ENCODE measurements around the gene AP2A2. TPM values are rescaled to one million over a fixed set of nuclear protein-coding genes. Genes with fewer than 3 reads are reported as not detected.

AP2A2 gene
- total RNA-seq, 1 donor from 2014 or later: 105 TPM

DNA sequence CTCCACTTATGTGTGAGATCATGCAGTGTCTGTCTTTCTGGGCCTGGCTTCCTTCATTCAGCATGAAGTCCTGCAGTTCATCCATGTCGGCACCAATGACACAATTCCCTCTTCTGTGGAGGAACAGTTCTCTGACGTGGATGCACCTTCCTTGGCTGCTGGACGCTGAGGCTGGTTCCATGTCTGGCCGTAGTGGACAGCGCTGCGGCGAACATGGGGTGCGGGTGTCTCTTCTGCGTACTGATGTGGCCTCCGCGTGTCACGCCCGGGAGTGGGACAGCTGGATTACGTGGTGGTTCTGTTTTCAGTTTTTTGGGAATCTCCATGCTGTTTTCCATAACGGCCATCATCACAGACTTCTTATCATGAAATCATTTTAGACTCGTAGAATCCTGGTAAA lies 132.1 kb downstream of the AP2A2 start:
- H3K4me3 ChIP-seq (ENCODE audit: insufficient read depth, low read depth, low read length): no peak overlapping the region
- H3K4me1 ChIP-seq (ENCODE audit: insufficient read depth, low read length): peaks cover 11% of the 10 kb centered on the region
- peaks cover 9% of the 10 kb centered on the region for H3K9me3 ChIP-seq (ENCODE audit: insufficient read depth, low read depth, low read length)
- TF ChIP-seq, protein P1, sequence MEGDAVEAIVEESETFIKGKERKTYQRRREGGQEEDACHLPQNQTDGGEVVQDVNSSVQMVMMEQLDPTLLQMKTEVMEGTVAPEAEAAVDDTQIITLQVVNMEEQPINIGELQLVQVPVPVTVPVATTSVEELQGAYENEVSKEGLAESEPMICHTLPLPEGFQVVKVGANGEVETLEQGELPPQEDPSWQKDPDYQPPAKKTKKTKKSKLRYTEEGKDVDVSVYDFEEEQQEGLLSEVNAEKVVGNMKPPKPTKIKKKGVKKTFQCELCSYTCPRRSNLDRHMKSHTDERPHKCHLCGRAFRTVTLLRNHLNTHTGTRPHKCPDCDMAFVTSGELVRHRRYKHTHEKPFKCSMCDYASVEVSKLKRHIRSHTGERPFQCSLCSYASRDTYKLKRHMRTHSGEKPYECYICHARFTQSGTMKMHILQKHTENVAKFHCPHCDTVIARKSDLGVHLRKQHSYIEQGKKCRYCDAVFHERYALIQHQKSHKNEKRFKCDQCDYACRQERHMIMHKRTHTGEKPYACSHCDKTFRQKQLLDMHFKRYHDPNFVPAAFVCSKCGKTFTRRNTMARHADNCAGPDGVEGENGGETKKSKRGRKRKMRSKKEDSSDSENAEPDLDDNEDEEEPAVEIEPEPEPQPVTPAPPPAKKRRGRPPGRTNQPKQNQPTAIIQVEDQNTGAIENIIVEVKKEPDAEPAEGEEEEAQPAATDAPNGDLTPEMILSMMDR (IDR thresholded peaks at IDR 0.05; ENCODE audit: insufficient read depth, low read depth, low read length): no peak
- no peak for TF ChIP-seq EZH2 (IDR thresholded peaks at IDR 0.05; ENCODE audit: insufficient read depth, low read length)
- H3K27me3 ChIP-seq (ENCODE audit: insufficient read depth, low read length): no peaks in the 10 kb centered on the region
- no peaks in the 10 kb centered on the region for H4K20me1 ChIP-seq (ENCODE audit: insufficient read depth, low read length)
- H3K27me3 Mint-ChIP-seq (ENCODE audit: low read depth, unreplicated experiment): peaks cover 17% of the 10 kb centered on the region
- H3K36me3 Mint-ChIP-seq (ENCODE audit: low read depth, unreplicated experiment): peaks cover 2% of the 10 kb centered on the region
- peaks cover 6% of the 10 kb centered on the region for H3K4me1 Mint-ChIP-seq (ENCODE audit: low read depth, unreplicated experiment)
- H3K4me3 Mint-ChIP-seq (ENCODE audit: unreplicated experiment): no peak overlapping the region
- no peak overlapping the region for H3K9ac ChIP-seq (ENCODE audit: low read length)
- FAIRE-seq: no peak
- DNase-seq (ENCODE audit: low read depth): no peak
- H3K9me3 Mint-ChIP-seq (ENCODE audit: unreplicated experiment): peaks cover 10% of the 10 kb centered on the region
- H3K36me3 ChIP-seq (ENCODE audit: insufficient read depth, low read length): no peaks in the 10 kb centered on the region
- no peak overlapping the region for H3K27ac Mint-ChIP-seq (ENCODE audit: unreplicated experiment)
- H2AFZ ChIP-seq (ENCODE audit: low read depth, low read length): no peak overlapping the region
- no peak overlapping the region for H3K4me2 ChIP-seq (ENCODE audit: low read length)
- no peak overlapping the region for H3K27ac ChIP-seq (ENCODE audit: low read depth, low read length)
- H3K79me2 ChIP-seq (ENCODE audit: insufficient read depth, low read length): no peaks in the 10 kb centered on the region

DNA sequence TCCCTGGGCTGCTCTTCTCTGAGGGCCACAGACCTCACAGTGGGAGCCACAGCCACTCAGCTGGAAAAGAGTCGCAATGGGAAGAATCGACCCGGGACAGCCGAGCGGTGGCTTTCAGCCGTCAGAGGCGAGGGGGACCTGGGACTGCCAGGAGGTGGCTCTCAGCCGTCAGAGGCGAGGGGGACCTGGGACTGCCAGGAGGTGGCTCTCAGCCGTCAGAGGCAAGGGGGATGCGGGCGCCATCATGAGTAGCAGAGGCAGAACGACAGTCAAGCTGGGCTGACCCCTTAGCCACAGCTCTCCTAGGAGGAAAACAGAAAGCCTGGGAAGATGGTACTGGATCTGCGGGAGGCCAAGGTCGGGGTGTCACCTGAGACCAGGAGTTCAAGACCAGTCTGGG lies 134.1 kb downstream of the AP2A2 start:
- no peak for FAIRE-seq
- Histone ChIP-seq H3K79me2 (ENCODE audit: insufficient read depth, low read length) (no peaks in the 10 kb centered on the region), H3K4me1 (ENCODE audit: insufficient read depth, low read length) (peaks cover 15% of the 10 kb centered on the region), H4K20me1 (ENCODE audit: insufficient read depth, low read length) (no peaks in the 10 kb centered on the region), H2AFZ (ENCODE audit: low read depth, low read length) (no peak overlapping the region), H3K9me3 (ENCODE audit: insufficient read depth, low read depth, low read length) (peaks cover 9% of the 10 kb centered on the region), H3K27ac (ENCODE audit: low read depth, low read length) (no peak overlapping the region), H3K36me3 (ENCODE audit: insufficient read depth, low read length) (no peaks in the 10 kb centered on the region), H3K9ac (ENCODE audit: low read length) (no peak overlapping the region), H3K27me3 (ENCODE audit: insufficient read depth, low read length) (no peaks in the 10 kb centered on the region), H3K4me3 (ENCODE audit: insufficient read depth, low read depth, low read length) (no peak overlapping the region), H3K4me2 (ENCODE audit: low read length) (no peak overlapping the region)
- H3K27me3 Mint-ChIP-seq (ENCODE audit: low read depth, unreplicated experiment): peaks cover 25% of the 10 kb centered on the region
- no peak overlapping the region for H3K27ac Mint-ChIP-seq (ENCODE audit: unreplicated experiment)
- peaks cover 15% of the 10 kb centered on the region for H3K9me3 Mint-ChIP-seq (ENCODE audit: unreplicated experiment)
- peaks cover 6% of the 10 kb centered on the region for H3K4me1 Mint-ChIP-seq (ENCODE audit: low read depth, unreplicated experiment)
- H3K4me3 Mint-ChIP-seq (ENCODE audit: unreplicated experiment): no peak overlapping the region
- no peak for DNase-seq (ENCODE audit: low read depth)
- TF ChIP-seq EZH2 (IDR thresholded peaks at IDR 0.05; ENCODE audit: insufficient read depth, low read length): no peak
- TF ChIP-seq, protein P1 (IDR thresholded peaks at IDR 0.05; ENCODE audit: insufficient read depth, low read depth, low read length): no peak
- H3K36me3 Mint-ChIP-seq (ENCODE audit: low read depth, unreplicated experiment): peaks cover 2% of the 10 kb centered on the region

DNA sequence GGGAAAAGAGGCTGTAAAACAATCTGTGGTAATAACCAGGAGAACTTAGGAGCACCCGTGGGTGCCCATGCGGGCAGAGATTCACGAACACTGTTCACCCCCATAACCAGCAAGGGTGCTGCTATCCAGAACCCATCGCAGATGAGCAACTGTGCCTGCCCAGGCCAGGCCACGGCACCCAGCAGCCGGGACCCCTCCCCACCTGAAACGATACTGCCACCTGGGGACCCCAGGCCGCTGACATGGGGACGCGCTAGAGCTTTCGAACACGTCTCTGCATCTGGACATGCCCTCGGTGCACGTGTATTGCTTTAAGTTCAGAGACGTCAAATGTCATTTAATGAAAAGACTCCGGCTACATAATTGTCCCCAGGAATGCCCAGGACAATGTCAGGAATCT lies 134.7 kb downstream of the AP2A2 start:
- FAIRE-seq: no peak
- H3K27me3 Mint-ChIP-seq (ENCODE audit: low read depth, unreplicated experiment): peaks cover 24% of the 10 kb centered on the region
- peaks cover 2% of the 10 kb centered on the region for H3K36me3 Mint-ChIP-seq (ENCODE audit: low read depth, unreplicated experiment)
- H3K4me3 ChIP-seq (ENCODE audit: insufficient read depth, low read depth, low read length): no peak overlapping the region
- H3K27me3 ChIP-seq (ENCODE audit: insufficient read depth, low read length): no peaks in the 10 kb centered on the region
- no peak overlapping the region for H3K4me3 Mint-ChIP-seq (ENCODE audit: unreplicated experiment)
- no peak for TF ChIP-seq EZH2 (IDR thresholded peaks at IDR 0.05; ENCODE audit: insufficient read depth, low read length)
- TF ChIP-seq, protein P1 (IDR thresholded peaks at IDR 0.05; ENCODE audit: insufficient read depth, low read depth, low read length): no peak
- H3K9me3 ChIP-seq (ENCODE audit: insufficient read depth, low read depth, low read length): peaks cover 9% of the 10 kb centered on the region
- no peaks in the 10 kb centered on the region for H3K36me3 ChIP-seq (ENCODE audit: insufficient read depth, low read length)
- DNase-seq (ENCODE audit: low read depth): no peak
- peak overlapping the region; percentile 76 for H3K4me2 ChIP-seq (ENCODE audit: low read length)
- no peaks in the 10 kb centered on the region for H4K20me1 ChIP-seq (ENCODE audit: insufficient read depth, low read length)
- peaks cover 15% of the 10 kb centered on the region for H3K4me1 ChIP-seq (ENCODE audit: insufficient read depth, low read length)
- peaks cover 6% of the 10 kb centered on the region for H3K4me1 Mint-ChIP-seq (ENCODE audit: low read depth, unreplicated experiment)
- H3K9me3 Mint-ChIP-seq (ENCODE audit: unreplicated experiment): peaks cover 15% of the 10 kb centered on the region
- H2AFZ ChIP-seq (ENCODE audit: low read depth, low read length): peak overlapping the region; percentile 49
- peak overlapping the region; percentile 69 for H3K27ac Mint-ChIP-seq (ENCODE audit: unreplicated experiment)
- H3K9ac ChIP-seq (ENCODE audit: low read length): peak overlapping the region; percentile 33
- no peaks in the 10 kb centered on the region for H3K79me2 ChIP-seq (ENCODE audit: insufficient read depth, low read length)
- H3K27ac ChIP-seq (ENCODE audit: low read depth, low read length): no peak overlapping the region
